Spleen (tissue), 11 donors: Measurements from ENCODE around the gene MPP3. TPM values are rescaled to one million over a fixed set of nuclear protein-coding genes. Genes with fewer than 3 reads are reported as not detected.

Experiments
- DNase-seq: peaks from one replicate; pipeline ENCODE4 v3.0.0-alpha.2; 2020
- H3K27ac ChIP-seq, 8 donors: fragments of 200-600 bp; sonication (generic) in 7 of 8; 1 replicate in 4 of 8; 2 replicates in 4 of 8; pipeline versions ENCODE4 v1.5.0 to v1.8.0; 2016 to 2021; ENCODE audit warnings: inconsistent platforms in 4 of 8, mild to moderate bottlenecking in 4 of 8, moderate library complexity in 1 of 8
- H3K27me3 ChIP-seq, 7 donors: fragments of 200-600 bp; sonication (generic) in 6 of 7; replicated peaks in 1 of 7; 1 replicate in 4 of 7; 2 replicates in 3 of 7; pipeline versions ENCODE4 v1.5.0 to v1.8.0; 2016 to 2021; ENCODE audit warnings: inconsistent platforms in 3 of 7, mild to moderate bottlenecking in 1 of 7
- H3K36me3 ChIP-seq, 6 donors: fragments of 200-600 bp; sonication (generic) in 5 of 6; 1 replicate in 4 of 6; 2 replicates in 2 of 6; pipeline versions ENCODE4 v1.5.0 to v1.8.0; 2016 to 2021; ENCODE audit warnings: inconsistent platforms in 2 of 6
- H3K4me1 ChIP-seq, 6 donors: fragments of 200-600 bp; sonication (generic) in 5 of 6; 1 replicate in 3 of 6; 2 replicates in 3 of 6; pipeline versions ENCODE4 v1.5.0 to v1.8.0; 2016 to 2021; ENCODE audit warnings: inconsistent platforms in 3 of 6
- H3K4me3 ChIP-seq, 8 donors: fragments of 200-600 bp; sonication (generic) in 7 of 8; 1 replicate in 4 of 8; 2 replicates in 4 of 8; pipeline versions ENCODE4 v1.5.0 to v1.8.0; 2016 to 2021; ENCODE audit warnings: inconsistent platforms in 4 of 8, mild to moderate bottlenecking in 4 of 8, moderate library complexity in 2 of 8
- H3K9me3 ChIP-seq, 8 donors: fragments of 200-600 bp; sonication (generic) in 7 of 8; 1 replicate in 4 of 8; 2 replicates in 4 of 8; pipeline versions ENCODE4 v1.5.0 to v1.8.0; 2016 to 2021; ENCODE audit warnings: inconsistent platforms in 4 of 8
- CTCF ChIP-seq, 11 experiments: fragments of 200-600 bp in 7 of 11; fragments of 450-650 bp in 4 of 11; sonication (generic) in 4 of 11; IDR thresholded peaks in 8 of 11; conservative IDR thresholded peaks in 3 of 11; 1 replicate in 7 of 11; 2 replicates in 4 of 11; pipeline versions ENCODE4 v1.4.0 to v1.8.0; 2016 to 2021; ENCODE audit warnings: antibody characterized with exemption in 11 of 11, inconsistent platforms in 4 of 11, mild to moderate bottlenecking in 1 of 11
- POLR2A ChIP-seq, 3 donors: fragments of 450-650 bp; IDR thresholded peaks; one replicate each; pipeline ENCODE4 v1.5.1; 2017; ENCODE audit warnings: antibody characterized with exemption in 3 of 3, mild to moderate bottlenecking in 1 of 3
- POLR2AphosphoS5 ChIP-seq, 3 donors: sonication (generic); formaldehyde crosslinking; IDR thresholded peaks; one replicate each; pipeline ENCODE4 v1.5.1; 2017; ENCODE audit warnings: antibody characterized with exemption in 3 of 3
- WGBS, 5 donors: extraction: QIAGEN DNeasy Blood & Tissue Kit in 3 of 5; methylation state at CpG; one replicate each; pipeline versions ENCODE4 v1.1.5 to v1.1.7; 2013 to 2018; 5-methylcytosine and 5-hydroxymethylcytosine counted together
- intact Hi-C: fragments of 100-400 bp; cut with DNase I; formaldehyde crosslinking; loops from one replicate; pipeline ENCODE4 v1.15.0; 2023; ENCODE audit warnings: low total_unique reads
- polyA plus RNA-seq, 3 donors: library from polyadenylated mRNA; stranded (reverse); fragments of 200-250 nt; gene quantifications; one replicate each; pipeline ENCODE4 v1.2.1, GENCODE V29; 2013
- total RNA-seq, 7 donors: library from RNA; depleted of rRNA in 3 of 7; stranded (reverse); fragments of >200 nt in 3 of 7; fragmentation: NEBNext Ultra II Directional in 4 of 7; extraction: Animal tissue kit (Norgen Biotek cat#: 25700) in 4 of 7; gene quantifications; one replicate each; pipeline versions ENCODE4 v1.1.0 to v1.2.1, GENCODE V29; 2016 to 2021
- donor health status: healthy with polysubstance abuse.
- donor health status: DM: no; HTN: no; CAD: no; lungs with moderate emphysema.
- donor health status: DM: no; HTN: no; CAD: no.
- donor health status: Bipolar disorder and iron deficiency.
- donor health status: healthy.
- donor health status: DM: no; HTN: no; CAD: no.
- donor health status: DM: yes; HTN: yes; CAD: no.

The MPP3 gene
- total and polyA plus RNA-seq, 10 donors, result 1.9 to 23.9 (median 7.1) TPM

GRCh38 chr17:43853546-43853945 is 20.6 kb upstream of the MPP3 start:
- intact Hi-C loops, result no loop called here
- Histone ChIP-seq H3K4me1 (peaks cover 0 to 34% (median 5%) of the 10 kb centered on the region in 6 donors), H3K36me3 (no peaks in the 10 kb centered on the region), H3K27ac (no peak overlapping the region), H3K4me3 (no peak overlapping the region), H3K27me3 (peaks cover 0 to 49% (median 0%) of the 10 kb centered on the region in 7 donors), H3K9me3 (peaks cover 0 to 3% (median 0%) of the 10 kb centered on the region in 8 donors)
- WGBS, 5 donors, result 48 to 78% (median 59%) methylated on average over 7 of the region's 7 CpGs
- TF ChIP-seq CTCF (IDR thresholded peaks at IDR 0.05 in 8 of 11, conservative IDR thresholded peaks at IDR 0.05 in 3 of 11), result no peak
- TF ChIP-seq POLR2A (IDR thresholded peaks at IDR 0.05), result no peak
- no peak for TF ChIP-seq POLR2AphosphoS5 (IDR thresholded peaks at IDR 0.05)
- DNase-seq, result no peak

GRCh38 chr17:43852571-43852970 is 19.6 kb upstream of the MPP3 start:
- no peak overlapping the region for H3K27ac ChIP-seq
- DNase-seq, result no peak
- intact Hi-C loops, result no loop called here

GRCh38 chr17:43849116-43849515 is 16.2 kb upstream of the MPP3 start:
- H3K36me3 ChIP-seq, result no peaks in the 10 kb centered on the region
- no peaks in the 10 kb centered on the region for H3K9me3 ChIP-seq
- no peak overlapping the region for H3K4me3 ChIP-seq
- H3K27me3 ChIP-seq, result peaks cover 0 to 40% (median 0%) of the 10 kb centered on the region in 7 donors
- no peak for DNase-seq
- 79 to 100% (median 92%) methylated on average over 5 to 8 of the region's 8 CpGs for WGBS, 5 donors
- TF ChIP-seq CTCF (IDR thresholded peaks at IDR 0.05 in 8 of 11, conservative IDR thresholded peaks at IDR 0.05 in 3 of 11) (no peak), POLR2AphosphoS5 (IDR thresholded peaks at IDR 0.05) (no peak), POLR2A (IDR thresholded peaks at IDR 0.05) (no peak)
- H3K27ac ChIP-seq, result no peak overlapping the region
- intact Hi-C loops, result loop anchor here (10.0 kb wide), 1 partner anchor 154 kb away; no protein-coding TSS in a partner anchor
- peaks cover 0 to 34% (median 11%) of the 10 kb centered on the region in 6 donors for H3K4me1 ChIP-seq

More at GRCh38 chr17:43852571-43852970, 19.6 kb upstream of the MPP3 start:
- Histone ChIP-seq H3K9me3 (peaks cover 0 to 3% (median 0%) of the 10 kb centered on the region in 8 donors), H3K4me3 (no peak overlapping the region), H3K4me1 (peaks cover 0 to 25% (median 2%) of the 10 kb centered on the region in 6 donors), H3K27me3 (peaks cover 0 to 44% (median 0%) of the 10 kb centered on the region in 7 donors), H3K36me3 (no peaks in the 10 kb centered on the region)
- TF ChIP-seq POLR2A (IDR thresholded peaks at IDR 0.05) (no peak), CTCF (IDR thresholded peaks at IDR 0.05 in 8 of 11, conservative IDR thresholded peaks at IDR 0.05 in 3 of 11) (no peak), POLR2AphosphoS5 (IDR thresholded peaks at IDR 0.05) (no peak)
- 78 to 94% (median 88%) methylated on average over 8 of the region's 8 CpGs for WGBS, 5 donors

GRCh38 chr17:43848601-43849000 is 15.7 kb upstream of the MPP3 start:
- TF ChIP-seq POLR2AphosphoS5 (IDR thresholded peaks at IDR 0.05) (no peak), POLR2A (IDR thresholded peaks at IDR 0.05) (no peak), CTCF (IDR thresholded peaks at IDR 0.05 in 8 of 11, conservative IDR thresholded peaks at IDR 0.05 in 3 of 11) (no peak)
- H3K4me1 ChIP-seq, result peaks cover 0 to 29% (median 10%) of the 10 kb centered on the region in 6 donors
- H3K9me3 ChIP-seq, result no peaks in the 10 kb centered on the region
- no peak overlapping the region for H3K4me3 ChIP-seq
- 76 to 93% (median 82%) methylated on average over 9 to 10 of the region's 10 CpGs for WGBS, 5 donors
- peaks cover 0 to 38% (median 0%) of the 10 kb centered on the region in 7 donors for H3K27me3 ChIP-seq
- no peak for DNase-seq
- no peaks in the 10 kb centered on the region for H3K36me3 ChIP-seq
- H3K27ac ChIP-seq, result no peak overlapping the region
- intact Hi-C loops, result loop anchor here (10.0 kb wide), 1 partner anchor 154 kb away; no protein-coding TSS in a partner anchor
